ENCODE data around the gene TRIO.

TRIO gene

GRCh38 chr5:14250084-14250695 lies 107.0 kb downstream of the TRIO start:
- TF ChIP-seq, protein P1, sequence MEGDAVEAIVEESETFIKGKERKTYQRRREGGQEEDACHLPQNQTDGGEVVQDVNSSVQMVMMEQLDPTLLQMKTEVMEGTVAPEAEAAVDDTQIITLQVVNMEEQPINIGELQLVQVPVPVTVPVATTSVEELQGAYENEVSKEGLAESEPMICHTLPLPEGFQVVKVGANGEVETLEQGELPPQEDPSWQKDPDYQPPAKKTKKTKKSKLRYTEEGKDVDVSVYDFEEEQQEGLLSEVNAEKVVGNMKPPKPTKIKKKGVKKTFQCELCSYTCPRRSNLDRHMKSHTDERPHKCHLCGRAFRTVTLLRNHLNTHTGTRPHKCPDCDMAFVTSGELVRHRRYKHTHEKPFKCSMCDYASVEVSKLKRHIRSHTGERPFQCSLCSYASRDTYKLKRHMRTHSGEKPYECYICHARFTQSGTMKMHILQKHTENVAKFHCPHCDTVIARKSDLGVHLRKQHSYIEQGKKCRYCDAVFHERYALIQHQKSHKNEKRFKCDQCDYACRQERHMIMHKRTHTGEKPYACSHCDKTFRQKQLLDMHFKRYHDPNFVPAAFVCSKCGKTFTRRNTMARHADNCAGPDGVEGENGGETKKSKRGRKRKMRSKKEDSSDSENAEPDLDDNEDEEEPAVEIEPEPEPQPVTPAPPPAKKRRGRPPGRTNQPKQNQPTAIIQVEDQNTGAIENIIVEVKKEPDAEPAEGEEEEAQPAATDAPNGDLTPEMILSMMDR (IDR thresholded peaks at IDR 0.05; ENCODE audit: insufficient read depth, missing control alignments) = no peak
- FAIRE-seq (no peak), DNase-seq (ENCODE audit: insufficient read length, low spot score) (no peak)

DNA sequence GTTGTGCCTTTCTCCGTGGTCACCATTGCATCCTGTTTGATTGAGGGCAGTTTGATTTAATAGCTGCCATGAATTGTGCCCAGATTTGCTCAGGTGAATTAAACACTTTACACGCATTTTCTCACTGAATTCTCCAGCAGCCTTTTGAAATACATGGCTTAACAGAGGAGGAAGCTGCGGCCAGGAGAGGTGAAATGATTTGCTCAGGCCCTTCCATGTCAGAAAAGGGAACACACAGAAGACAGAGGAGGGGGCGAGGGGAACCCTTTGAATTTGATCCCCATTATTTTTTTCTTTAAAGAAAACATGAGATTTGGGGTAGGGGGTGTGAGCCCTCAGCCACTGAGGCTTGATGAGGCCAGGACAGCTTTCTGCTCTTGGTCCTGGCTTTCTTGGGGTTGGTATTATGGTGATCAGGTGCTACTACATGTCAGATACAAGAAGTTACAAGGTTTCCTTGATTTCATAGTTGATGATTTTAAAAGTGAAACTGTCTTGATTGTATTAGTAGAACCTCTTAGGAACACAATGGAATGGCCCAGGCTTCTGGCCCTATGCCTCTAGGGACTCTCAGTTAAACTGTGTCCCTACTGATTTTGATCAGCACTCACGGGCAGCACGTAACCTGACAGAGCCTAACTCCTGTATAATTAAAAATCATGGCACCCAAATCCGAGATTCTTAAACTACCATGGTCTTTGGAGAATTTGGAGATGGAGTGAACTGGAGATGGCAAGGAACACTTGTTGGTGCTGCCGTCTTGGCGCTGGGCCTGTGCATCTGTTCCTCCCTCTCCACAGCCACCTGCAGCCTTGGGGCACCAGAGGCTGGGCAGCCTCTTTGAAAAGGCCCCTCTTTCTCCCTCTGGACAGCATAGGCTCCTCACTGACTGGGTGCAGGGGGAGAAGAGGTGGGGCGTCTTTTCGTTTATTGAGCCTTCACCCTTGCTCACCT lies 107.9 kb downstream of the TRIO start:
- TF ChIP-seq, protein P1 (IDR thresholded peaks at IDR 0.05; ENCODE audit: insufficient read depth, missing control alignments) = no peak
- FAIRE-seq = no peak
- DNase-seq (ENCODE audit: insufficient read length, low spot score) = no peak

DNA sequence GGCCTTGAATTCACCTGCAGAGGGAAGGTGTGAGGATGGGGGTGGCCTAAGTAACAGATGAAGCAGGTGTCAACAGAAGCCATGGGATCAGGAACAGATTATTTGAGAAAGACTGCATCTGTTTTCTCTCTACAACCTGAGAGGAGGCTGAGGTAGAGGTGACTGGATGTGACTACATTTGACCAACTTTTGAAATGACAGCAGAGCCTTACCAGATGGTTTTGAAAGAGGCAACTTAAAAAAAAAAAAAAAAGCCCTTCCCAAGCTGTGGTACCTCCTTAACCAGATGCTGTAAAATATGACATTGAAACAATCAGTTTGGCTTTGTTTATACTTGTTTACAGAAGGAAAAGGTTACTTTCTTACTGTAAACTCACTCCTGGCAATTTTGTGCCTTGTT lies 108.6 kb downstream of the TRIO start:
- TF ChIP-seq, protein P1 (IDR thresholded peaks at IDR 0.05; ENCODE audit: insufficient read depth, missing control alignments) = no peak
- no peak for FAIRE-seq
- no peak for DNase-seq (ENCODE audit: insufficient read length, low spot score)

GRCh38 chr5:14252793-14253192 lies 109.7 kb downstream of the TRIO start:
- no peak for FAIRE-seq

GRCh38 chr5:14254686-14255085 lies 111.5 kb downstream of the TRIO start:
- DNase-seq (ENCODE audit: insufficient read length, low spot score) (no peak), FAIRE-seq (no peak)
- TF ChIP-seq, protein P1 (IDR thresholded peaks at IDR 0.05; ENCODE audit: insufficient read depth, missing control alignments) = no peak

More at GRCh38 chr5:14252793-14253192, 109.7 kb downstream of the TRIO start:
- no peak for DNase-seq (ENCODE audit: insufficient read length, low spot score)
- TF ChIP-seq, protein P1 (IDR thresholded peaks at IDR 0.05; ENCODE audit: insufficient read depth, missing control alignments) = no peak

GRCh38 chr5:14256026-14256690 lies 113.0 kb downstream of the TRIO start:
- no peak for DNase-seq (ENCODE audit: insufficient read length, low spot score)
- no peak for FAIRE-seq
- TF ChIP-seq, protein P1 (IDR thresholded peaks at IDR 0.05; ENCODE audit: insufficient read depth, missing control alignments) = no peak

Data from D721Med (cell line).